GM18499 (cell line): Measurements from ENCODE around the gene CYP4F12.

ENCODE experiments used
- ATAC-seq: cut with Tn5 transposase; IDR thresholded peaks from one replicate; pipeline ENCODE4 v1.9.1; 2021; ENCODE audit warnings: moderate number of reproducible peaks; ENCODE audit not compliant: insufficient read depth, unreplicated experiment

CYP4F12 gene, protein sequence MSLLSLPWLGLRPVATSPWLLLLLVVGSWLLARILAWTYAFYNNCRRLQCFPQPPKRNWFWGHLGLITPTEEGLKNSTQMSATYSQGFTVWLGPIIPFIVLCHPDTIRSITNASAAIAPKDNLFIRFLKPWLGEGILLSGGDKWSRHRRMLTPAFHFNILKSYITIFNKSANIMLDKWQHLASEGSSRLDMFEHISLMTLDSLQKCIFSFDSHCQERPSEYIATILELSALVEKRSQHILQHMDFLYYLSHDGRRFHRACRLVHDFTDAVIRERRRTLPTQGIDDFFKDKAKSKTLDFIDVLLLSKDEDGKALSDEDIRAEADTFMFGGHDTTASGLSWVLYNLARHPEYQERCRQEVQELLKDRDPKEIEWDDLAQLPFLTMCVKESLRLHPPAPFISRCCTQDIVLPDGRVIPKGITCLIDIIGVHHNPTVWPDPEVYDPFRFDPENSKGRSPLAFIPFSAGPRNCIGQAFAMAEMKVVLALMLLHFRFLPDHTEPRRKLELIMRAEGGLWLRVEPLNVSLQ

DNA sequence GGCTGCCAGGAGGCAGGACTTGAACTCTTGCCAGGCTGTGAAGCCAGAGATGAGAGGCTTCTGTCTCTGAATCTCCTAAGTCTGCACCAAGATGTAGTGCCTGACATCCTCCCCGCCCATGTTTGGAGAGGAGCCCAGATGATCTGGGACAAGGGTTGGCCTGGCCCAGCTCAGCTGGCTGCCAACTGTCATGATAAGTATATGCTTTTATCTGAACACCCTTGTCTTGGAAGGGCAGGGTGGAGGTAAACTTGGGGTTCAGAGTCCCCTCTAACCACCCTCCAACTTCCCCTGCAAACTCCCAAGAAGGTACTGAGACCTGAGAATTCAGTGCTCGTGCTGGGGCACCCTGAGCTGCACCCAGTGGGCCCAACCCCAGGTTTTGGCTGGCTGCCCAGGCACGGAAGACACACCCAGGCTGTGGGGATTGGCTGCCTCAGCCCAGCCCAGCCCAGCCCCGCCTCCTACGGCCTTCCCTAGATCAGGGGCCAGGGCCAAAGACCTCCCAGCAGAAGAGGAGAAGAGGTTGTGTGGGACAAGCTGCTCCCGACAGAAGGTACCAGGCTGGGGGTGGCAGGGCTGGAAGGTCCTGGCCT is at the start of gene CYP4F12:
Gene CYP4F12, plus strand, starts transcription at position 508 of the 596 bp plus-strand sequence. CDS start 443 bp downstream, outside the sequence.
- no peak for ATAC-seq

DNA sequence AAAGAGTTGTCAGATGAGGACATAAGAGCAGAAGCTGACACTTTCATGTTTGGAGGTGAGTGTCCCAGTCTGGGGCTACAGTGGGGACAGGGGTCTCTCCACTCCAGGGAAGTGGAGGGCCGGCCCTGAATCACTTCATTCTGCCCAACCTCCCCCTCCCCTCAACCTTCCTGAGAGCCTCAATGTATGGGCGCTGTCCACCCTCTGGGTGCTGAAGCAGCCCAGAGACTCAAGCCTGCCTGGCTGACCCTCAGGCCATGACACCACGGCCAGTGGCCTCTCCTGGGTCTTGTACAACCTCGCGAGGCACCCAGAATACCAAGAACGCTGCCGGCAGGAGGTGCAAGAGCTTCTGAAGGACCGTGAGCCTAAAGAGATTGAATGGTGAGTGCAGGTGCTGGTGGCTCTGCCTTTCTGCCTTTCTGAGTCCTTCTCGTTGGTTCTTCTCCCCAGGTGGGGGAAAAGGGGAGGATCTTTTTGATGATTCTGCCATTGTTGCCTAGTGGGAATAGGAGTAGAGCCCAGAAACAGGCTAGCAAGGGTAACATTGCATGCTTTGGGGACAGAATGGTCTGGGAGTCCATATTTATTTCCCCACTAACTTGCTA is 49.1 kb upstream of the CYP4F12 start:
- no peak for ATAC-seq

DNA sequence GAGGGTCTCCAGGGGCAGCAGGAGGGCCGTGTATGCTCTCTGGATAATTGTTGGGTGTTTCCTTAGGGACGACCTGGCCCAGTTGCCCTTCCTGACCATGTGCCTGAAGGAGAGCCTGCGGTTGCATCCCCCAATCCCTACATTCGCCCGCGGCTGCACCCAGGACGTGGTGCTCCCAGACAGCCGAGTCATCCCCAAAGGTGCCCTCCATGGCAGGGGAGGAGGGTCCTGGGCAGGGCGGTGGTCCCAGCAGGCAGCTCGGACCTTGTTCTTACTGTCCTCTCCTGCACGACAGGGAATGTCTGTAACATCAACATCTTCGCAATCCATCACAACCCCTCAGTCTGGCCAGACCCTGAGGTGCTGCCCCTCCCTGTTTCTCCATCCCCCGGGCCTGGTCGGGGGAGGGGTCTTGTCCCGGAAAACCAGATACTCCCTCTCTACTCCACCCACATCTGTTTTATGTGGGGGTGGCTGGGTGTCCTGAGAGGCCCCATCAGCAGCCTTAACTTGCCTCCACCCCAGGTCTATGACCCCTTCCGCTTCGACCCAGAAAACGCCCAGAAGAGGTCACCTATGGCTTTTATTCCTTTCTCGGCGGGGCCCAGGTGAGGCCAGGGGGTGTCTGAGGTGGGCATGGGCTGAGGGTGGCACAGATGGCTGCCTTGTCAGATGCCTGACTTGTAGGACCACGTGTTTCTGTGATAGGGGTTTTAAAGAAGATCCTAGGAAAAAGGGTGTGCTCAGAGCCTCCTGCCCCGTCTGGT is 44.5 kb upstream of the CYP4F12 start:
- no peak for ATAC-seq

DNA sequence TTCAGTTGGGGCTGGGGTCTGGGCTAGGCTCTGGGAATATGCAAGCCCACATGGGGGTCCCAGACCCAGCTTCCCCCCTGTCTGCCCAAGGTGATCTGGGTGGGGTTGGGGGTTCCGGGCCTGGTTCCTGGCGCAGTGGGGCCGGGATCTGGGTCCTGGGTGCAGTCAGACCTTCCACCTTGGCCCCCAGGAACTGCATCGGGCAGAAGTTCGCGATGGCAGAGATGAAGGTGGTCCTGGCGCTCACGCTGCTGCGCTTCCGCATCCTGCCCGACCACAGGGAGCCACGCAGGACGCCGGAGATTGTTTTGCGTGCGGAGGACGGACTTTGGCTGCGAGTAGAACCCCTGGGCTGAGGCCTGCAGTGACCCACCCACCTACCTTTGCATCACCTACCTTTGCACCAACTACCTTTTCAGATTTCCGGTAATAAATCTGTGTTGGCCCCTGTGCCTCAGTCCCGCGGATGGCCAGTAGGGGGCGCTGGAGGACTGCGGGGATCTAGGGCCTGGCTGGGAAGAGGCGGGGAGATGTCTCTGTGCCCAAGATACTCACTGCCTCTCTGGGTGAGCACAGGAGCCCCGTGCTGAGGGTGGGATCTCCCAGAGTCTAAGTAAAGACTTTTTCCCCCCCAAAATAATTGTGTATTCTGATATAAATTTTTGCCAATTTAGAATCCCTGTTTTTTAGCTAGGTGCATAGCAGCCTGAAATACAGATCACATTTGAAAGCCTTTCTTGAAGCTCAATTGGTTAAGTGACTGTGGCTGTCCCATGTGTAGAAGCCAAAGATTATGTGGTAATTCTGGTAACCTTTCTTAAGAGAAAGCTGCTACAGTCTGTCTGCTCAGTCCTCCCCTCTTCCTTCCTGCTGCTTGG is 43.6 kb upstream of the CYP4F12 start:
- no peak for ATAC-seq

DNA sequence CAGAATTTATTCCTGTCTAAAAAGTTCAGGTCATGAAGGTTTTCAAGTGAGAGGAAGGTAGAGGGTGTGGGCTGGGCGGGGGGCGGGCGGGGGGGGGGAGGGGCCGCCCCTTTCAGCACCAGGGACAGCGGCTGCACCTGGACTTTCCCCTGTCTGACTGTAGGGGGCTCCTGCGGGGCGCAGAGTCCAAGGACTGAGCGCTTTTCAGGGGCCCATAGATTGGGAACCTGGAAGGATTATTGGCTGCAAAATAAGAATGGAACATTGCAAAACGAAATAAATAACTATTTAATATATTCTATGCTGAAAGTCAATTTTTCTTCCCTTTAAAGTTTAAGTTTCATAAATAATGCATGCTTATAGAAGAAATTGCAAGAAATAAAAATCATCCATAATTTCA is 41.1 kb upstream of the CYP4F12 start:
- no peak for ATAC-seq

DNA sequence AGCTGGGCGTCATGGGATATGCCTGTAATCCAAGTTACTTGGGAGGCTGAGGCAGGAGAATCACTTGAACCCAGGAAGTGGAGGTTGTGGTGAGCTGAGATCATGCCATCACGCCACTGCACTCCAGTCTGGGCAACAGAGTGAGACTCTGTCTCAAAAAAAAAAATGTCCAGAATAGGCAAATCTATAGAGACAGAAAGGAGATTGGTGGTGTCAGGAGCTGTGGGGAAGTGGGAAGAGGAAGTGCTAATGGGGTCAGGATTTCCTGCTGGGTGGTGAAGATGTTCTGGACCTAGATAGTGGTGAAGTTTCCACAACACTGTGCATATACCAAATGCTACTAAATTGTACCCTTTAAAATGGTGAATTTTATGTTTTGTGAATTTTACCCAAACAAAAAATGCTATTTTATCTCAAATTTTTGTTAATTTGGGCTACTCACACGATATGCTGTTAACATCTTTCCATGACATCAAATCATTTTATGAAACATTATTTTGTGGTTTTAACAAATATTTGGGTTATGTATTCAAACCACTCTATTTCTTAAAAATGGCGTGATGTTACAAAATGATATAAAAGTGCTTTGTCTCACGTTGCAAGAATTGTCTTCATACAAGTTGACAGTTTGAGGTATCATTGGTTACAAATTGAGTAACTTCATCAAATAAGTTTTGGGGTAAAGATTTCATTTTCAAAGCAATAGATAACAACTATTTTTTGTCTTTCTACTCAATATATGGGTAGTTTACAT is 39.6 kb upstream of the CYP4F12 start:
- ATAC-seq: no peak

DNA sequence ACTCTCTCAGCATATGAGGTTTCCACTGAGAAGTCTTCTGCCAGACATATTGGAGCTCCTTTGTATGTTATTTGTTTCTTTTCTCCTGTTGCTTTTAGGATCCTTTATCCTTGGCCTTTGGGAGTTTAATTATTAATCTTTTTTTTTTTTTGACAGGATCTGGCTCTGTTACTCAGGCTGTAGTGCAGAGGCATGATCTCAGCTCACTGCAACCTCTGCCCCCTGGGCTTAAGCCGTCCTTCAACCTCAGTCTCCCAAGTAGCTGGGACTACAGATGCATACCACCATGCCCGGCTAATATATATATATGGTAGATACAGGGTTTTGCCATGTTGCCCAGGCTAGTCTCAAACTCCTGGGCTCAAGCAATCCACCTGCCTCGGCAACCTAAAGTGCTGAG is 38.8 kb upstream of the CYP4F12 start:
- no peak for ATAC-seq

DNA sequence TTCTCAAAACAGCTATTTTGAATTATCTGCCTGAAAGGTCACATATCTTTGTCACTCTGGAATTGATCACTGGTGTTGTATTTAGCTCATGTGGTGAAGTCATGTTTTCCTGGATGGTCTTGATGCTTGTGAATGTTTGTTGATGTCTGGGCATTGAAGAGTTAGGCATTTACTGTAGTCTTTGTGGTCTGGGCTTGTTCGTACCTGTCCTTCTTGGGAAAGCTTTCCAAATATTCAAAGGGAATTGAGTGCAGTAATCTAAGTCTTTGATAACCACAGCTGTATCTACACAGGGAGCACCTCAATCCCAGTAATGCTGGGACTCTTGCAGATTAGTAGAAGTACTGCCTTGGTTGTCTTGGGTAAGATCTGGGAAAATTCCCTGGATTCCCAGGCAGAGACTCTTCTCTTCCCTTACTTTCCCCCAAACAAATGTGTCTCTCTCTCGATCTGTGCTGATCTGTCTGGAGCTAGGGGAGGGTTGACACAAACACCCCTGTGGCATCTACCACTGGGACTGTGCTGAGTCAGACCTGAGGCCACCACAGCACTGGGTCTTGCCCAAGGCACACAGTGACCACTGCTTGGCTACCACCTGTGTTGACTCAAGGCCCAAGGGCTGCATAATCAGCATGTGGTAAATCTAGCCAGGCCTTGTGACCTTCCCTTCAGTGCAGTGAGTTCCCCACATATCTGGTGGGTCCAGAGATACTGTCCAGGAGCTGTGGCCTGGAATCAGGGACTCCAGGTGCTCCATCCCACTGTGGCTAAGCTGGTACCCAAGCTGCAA is 37.7 kb upstream of the CYP4F12 start:
- no peak for ATAC-seq

DNA sequence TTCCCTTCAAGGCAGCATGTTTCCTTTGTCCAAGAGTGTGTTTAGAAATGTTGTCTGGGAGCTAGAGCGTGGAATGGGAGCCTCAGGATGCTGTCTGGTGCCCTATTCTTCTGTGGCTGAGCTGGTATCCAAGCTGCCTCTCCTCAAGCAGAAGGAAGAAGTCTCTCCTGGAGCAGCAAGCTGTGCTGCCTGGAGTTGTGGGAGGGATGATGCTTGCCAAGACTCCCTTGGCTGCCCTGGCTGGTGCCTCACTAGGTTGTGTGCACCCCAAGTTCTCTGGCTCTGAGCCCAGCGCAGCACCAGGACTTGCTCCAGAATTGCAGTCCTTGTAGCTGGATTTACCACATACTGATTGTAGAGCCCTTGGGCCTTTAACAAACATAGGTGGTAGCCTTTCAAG is 36.9 kb upstream of the CYP4F12 start:
- ATAC-seq: no peak

DNA sequence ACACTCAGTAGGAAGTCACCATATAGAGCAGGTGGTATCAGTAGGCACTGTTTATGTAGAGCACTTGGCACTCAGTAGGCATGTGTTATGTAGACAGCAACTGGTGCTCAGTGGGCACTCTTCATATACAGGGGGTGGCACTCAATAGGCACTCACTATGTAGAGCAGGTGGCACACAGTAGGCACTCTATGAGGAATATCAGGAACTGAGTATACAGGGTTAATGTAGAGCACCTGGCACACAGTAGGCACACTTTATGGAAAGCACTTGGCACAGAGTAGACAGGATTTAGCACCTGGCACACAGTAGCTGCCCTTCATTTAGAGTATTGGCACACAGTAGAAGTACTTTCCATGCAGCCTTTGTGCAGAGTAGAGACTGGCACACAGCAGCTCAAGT is 33.3 kb upstream of the CYP4F12 start:
- ATAC-seq: no peak

DNA sequence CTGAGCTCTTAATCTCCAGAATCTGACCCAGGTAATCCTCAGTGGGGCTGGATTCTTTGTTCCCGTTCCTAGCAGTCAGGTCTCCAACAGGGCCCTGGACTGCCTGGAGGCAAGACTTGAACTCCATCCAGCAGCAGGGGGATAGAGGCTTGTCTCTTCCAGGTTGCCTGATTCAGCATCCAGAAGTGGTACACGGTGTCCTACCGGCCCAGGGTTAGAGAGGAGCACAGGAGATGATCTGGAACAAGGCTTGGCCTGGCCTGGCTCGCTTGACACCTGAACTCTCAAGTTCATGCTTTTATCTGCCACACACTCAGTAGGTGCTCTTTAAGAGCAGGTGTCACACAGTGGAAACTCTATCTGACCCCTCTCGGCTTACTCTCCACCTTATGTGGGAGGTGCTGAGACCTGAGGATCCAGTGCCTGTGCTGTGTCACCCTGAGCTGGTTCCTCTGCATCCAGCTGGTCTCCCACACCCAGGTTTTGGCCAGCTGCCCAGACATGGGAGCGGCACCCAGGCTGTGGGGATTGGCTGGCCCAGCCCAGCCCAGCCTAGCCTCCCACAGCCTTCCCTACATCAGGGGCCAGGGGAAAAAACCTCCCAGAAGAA is 32.5 kb upstream of the CYP4F12 start, which contains the start of gene CYP4F3:
Gene CYP4F3, plus strand, starts transcription at position 604 of the 610 bp plus-strand sequence. CDS start 519 bp downstream, outside the sequence.
- ATAC-seq: no peak

DNA sequence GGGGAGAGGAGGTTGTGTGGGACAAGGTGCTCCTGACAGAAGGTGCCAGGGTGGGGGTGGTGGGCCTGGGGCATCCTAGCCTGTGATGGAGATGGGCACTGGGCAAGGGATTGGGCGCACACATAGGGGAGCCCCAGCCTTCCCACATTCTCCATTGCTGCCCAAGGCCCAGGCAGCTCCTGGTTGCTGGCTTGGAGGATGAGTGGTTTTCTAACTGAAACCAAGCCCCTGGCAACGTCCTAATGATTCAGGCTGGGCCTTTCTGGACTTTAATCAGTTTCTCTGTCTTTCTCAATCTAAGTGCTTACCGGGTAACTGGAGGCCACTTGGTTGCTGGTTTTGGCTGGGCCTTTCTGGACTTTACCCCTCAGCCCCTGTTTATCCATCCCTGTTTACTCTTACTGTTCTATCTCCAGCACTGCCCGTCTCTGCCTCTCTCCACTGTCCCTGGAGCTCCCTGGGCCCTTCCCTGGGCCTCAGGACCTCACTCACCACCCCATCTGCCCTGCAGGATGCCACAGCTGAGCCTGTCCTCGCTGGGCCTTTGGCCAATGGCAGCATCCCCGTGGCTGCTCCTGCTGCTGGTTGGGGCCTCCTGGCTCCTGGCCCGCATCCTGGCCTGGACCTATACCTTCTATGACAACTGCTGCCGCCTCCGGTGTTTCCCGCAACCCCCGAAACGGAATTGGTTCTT is 31.8 kb upstream of the CYP4F12 start:
- ATAC-seq: no peak

DNA sequence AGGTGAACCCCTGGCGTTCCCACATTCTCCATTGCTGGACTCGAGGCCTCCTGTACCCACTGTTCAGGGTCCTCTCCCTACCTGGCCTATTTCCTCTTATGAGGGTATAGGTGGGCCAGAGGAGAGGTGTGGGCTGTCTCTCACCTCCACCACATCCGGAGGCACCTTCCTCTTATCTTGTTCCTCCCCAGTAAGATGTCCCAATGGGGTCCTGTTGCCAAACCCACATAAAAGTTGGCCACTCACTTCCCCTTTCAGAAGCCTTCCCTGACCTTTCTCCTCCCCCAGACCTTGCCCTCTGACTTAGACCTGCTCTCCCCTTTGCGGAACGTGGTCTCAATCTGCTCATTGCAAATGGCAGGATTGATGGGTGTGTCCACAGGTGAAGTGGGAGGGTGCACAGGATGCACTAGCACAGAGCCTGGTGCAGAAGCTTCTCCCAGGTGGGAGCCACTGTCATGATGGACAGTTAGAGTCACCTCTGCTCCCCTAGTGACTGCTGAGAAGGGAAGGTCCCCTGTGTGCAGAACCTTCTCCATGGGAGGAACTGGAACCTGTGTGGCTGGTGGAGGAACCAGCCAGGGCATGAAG is 30.9 kb upstream of the CYP4F12 start:
- no peak for ATAC-seq

DNA sequence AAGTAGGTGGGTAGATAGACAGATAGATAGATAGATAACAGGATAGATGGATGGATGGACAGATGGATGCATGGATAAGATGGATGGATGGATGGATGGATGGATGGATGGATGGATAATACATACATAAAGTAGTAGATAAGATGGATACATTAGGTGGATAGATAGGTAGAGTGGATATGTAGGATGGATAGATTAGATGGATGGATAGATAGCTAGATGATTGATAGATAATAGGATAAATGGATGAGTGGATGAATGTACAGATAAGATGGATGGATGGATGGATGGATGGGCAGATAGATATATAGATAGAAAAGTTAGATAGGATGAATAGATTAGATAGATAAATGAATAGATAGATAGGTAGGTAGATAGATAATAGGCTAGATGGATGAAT is 30.1 kb upstream of the CYP4F12 start:
- ATAC-seq: no peak

DNA sequence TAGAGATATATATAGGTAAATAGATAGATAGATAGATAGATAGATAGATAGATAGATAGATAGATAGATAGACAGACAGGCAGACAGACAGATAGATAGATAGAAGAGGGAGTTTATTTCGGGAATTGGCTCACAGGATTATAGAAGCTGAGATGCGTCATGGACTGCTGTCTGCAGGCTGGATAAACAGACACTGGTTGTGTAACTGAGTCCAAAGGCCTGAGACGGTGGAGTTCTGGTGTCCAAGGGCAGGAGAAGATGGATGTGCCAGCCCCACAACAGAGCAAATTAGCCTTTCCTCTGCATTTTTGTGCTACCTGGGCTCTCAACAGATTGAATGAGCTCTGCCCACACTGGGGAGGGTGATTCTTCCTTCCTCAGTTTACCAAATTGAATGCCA is 29.5 kb upstream of the CYP4F12 start:
- no peak for ATAC-seq

DNA sequence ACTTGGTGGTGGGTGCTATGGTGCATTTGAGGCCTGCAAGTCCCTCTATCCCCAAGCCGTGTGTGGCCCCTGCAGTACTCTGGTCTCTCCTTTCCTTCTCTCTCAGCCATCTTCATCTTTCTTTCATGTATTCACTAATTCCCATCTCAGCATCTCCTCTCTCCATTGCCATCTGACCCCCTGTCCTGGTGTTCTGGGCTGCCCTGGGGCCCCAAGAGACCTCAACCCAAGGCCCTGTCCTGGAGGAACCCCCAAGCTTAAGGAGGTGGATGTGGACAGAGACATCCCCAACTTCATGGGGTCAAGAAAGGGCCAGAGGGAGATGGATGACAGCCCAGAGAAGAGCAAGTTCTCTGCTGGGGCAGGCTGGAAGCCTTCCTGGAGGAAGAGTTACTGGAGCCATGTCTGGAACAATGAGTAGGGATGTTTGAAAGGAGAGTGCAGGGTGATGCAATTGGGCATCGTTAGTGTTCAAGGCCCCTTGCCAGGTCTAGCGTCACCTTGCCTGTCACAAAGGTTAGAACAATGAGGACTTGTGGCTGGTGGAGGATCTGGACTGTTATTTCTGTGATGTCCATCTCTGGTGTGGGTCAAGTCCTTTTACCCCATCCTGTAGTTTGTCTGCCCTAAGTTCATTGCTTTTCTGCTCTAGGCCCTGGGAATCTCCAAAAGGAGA is 28.7 kb upstream of the CYP4F12 start:
- no peak for ATAC-seq
